ENCODE measurements around the gene DSTN. TPM values are rescaled to one million over a fixed set of nuclear protein-coding genes. Genes with fewer than 3 reads are reported as not detected.

DSTN gene
- total and polyA plus RNA-seq, 2 experiments from 2014 or later, result 162 to 459 TPM

DNA sequence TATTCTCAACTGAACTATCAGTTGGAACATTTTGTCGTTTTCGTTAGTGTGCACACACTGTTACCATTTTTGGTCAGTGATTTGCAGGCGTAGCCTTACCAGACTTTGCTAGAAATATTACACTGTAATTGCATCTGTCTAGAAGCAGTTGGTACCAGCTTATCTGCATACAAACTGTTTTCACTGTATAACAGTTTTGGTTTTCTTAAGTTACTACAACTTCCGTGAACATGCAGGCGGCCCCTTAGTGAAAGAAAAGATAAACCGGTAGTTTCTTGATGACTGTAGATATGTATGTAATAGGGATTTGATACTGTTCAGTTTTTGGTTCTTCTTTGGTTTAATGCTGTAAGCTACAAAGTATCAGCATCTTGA, 1.3 kb downstream of the DSTN start:
- ATAC-seq (no peak), DNase-seq (ENCODE audit: low spot score) (no peak)
- peaks cover 70% of the 10 kb centered on the region for H3K79me2 ChIP-seq (replicated peaks; ENCODE audit: insufficient read depth)
- peaks cover 15% of the 10 kb centered on the region for H3K27me3 Mint-ChIP-seq (ENCODE audit: insufficient read depth, low read depth, poor library complexity)
- peaks cover 69% of the 10 kb centered on the region for H3K4me1 ChIP-seq (ENCODE audit: insufficient read depth)
- peaks cover 11% of the 10 kb centered on the region for H3K36me3 Mint-ChIP-seq (ENCODE audit: low read depth)
- no peak overlapping the region for H3K27ac ChIP-seq (ENCODE audit: low read depth)
- H3K27ac Mint-ChIP-seq, result no peak overlapping the region
- H3K4me2 ChIP-seq, result peak overlapping the region; percentile 90
- TF ChIP-seq, protein P1, sequence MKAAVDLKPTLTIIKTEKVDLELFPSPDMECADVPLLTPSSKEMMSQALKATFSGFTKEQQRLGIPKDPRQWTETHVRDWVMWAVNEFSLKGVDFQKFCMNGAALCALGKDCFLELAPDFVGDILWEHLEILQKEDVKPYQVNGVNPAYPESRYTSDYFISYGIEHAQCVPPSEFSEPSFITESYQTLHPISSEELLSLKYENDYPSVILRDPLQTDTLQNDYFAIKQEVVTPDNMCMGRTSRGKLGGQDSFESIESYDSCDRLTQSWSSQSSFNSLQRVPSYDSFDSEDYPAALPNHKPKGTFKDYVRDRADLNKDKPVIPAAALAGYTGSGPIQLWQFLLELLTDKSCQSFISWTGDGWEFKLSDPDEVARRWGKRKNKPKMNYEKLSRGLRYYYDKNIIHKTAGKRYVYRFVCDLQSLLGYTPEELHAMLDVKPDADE (IDR thresholded peaks at IDR 0.05), result no peak
- TF ChIP-seq ZNF331 (CRISPR knock-in tag; IDR thresholded peaks at IDR 0.05; ENCODE audit: low read depth) (no peak), ZNF114 (CRISPR knock-in tag; IDR thresholded peaks at IDR 0.05) (no peak), JUNB (IDR thresholded peaks at IDR 0.05; ENCODE audit: unreplicated experiment) (no peak), CREB1 (CRISPR knock-in tag; IDR thresholded peaks at IDR 0.05; ENCODE audit: low read depth) (no peak), POLR2AphosphoS5 (IDR thresholded peaks at IDR 0.05; ENCODE audit: low read depth) (no peak), REST (IDR thresholded peaks at IDR 0.05; ENCODE audit: unreplicated experiment) (no peak), EZH2phosphoT487 (IDR thresholded peaks at IDR 0.05; ENCODE audit: unreplicated experiment) (no peak), EZH2 (IDR thresholded peaks at IDR 0.05; ENCODE audit: low read depth, unreplicated experiment) (no peak), STAT1 (IDR thresholded peaks at IDR 0.05; ENCODE audit: unreplicated experiment) (no peak), NANOG (IDR thresholded peaks at IDR 0.05; ENCODE audit: borderline replicate concordance) (no peak)
- TF ChIP-seq, protein P2, sequence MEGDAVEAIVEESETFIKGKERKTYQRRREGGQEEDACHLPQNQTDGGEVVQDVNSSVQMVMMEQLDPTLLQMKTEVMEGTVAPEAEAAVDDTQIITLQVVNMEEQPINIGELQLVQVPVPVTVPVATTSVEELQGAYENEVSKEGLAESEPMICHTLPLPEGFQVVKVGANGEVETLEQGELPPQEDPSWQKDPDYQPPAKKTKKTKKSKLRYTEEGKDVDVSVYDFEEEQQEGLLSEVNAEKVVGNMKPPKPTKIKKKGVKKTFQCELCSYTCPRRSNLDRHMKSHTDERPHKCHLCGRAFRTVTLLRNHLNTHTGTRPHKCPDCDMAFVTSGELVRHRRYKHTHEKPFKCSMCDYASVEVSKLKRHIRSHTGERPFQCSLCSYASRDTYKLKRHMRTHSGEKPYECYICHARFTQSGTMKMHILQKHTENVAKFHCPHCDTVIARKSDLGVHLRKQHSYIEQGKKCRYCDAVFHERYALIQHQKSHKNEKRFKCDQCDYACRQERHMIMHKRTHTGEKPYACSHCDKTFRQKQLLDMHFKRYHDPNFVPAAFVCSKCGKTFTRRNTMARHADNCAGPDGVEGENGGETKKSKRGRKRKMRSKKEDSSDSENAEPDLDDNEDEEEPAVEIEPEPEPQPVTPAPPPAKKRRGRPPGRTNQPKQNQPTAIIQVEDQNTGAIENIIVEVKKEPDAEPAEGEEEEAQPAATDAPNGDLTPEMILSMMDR (conservative IDR thresholded peaks at IDR 0.05; ENCODE audit: low read depth in 2 of 2), result no peak
- TF ChIP-seq, protein P3, sequence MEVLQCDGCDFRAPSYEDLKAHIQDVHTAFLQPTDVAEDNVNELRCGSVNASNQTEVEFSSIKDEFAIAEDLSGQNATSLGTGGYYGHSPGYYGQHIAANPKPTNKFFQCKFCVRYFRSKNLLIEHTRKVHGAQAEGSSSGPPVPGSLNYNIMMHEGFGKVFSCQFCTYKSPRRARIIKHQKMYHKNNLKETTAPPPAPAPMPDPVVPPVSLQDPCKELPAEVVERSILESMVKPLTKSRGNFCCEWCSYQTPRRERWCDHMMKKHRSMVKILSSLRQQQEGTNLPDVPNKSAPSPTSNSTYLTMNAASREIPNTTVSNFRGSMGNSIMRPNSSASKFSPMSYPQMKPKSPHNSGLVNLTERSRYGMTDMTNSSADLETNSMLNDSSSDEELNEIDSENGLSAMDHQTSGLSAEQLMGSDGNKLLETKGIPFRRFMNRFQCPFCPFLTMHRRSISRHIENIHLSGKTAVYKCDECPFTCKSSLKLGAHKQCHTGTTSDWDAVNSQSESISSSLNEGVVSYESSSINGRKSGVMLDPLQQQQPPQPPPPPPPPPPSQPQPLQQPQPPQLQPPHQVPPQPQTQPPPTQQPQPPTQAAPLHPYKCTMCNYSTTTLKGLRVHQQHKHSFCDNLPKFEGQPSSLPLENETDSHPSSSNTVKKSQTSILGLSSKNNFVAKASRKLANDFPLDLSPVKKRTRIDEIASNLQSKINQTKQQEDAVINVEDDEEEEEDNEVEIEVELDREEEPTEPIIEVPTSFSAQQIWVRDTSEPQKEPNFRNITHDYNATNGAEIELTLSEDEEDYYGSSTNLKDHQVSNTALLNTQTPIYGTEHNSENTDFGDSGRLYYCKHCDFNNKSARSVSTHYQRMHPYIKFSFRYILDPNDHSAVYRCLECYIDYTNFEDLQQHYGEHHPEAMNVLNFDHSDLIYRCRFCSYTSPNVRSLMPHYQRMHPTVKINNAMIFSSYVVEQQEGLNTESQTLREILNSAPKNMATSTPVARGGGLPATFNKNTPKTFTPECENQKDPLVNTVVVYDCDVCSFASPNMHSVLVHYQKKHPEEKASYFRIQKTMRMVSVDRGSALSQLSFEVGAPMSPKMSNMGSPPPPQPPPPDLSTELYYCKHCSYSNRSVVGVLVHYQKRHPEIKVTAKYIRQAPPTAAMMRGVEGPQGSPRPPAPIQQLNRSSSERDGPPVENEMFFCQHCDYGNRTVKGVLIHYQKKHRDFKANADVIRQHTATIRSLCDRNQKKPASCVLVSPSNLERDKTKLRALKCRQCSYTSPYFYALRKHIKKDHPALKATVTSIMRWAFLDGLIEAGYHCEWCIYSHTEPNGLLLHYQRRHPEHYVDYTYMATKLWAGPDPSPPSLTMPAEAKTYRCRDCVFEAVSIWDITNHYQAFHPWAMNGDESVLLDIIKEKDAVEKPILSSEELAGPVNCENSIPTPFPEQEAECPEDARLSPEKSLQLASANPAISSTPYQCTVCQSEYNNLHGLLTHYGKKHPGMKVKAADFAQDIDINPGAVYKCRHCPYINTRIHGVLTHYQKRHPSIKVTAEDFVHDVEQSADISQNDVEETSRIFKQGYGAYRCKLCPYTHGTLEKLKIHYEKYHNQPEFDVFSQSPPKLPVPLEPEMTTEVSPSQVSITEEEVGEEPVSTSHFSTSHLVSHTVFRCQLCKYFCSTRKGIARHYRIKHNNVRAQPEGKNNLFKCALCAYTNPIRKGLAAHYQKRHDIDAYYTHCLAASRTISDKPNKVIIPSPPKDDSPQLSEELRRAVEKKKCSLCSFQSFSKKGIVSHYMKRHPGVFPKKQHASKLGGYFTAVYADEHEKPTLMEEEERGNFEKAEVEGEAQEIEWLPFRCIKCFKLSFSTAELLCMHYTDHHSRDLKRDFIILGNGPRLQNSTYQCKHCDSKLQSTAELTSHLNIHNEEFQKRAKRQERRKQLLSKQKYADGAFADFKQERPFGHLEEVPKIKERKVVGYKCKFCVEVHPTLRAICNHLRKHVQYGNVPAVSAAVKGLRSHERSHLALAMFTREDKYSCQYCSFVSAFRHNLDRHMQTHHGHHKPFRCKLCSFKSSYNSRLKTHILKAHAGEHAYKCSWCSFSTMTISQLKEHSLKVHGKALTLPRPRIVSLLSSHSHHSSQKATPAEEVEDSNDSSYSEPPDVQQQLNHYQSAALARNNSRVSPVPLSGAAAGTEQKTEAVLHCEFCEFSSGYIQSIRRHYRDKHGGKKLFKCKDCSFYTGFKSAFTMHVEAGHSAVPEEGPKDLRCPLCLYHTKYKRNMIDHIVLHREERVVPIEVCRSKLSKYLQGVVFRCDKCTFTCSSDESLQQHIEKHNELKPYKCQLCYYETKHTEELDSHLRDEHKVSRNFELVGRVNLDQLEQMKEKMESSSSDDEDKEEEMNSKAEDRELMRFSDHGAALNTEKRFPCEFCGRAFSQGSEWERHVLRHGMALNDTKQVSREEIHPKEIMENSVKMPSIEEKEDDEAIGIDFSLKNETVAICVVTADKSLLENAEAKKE (CRISPR knock-in tag; IDR thresholded peaks at IDR 0.05), result no peak
- peaks cover 55% of the 10 kb centered on the region for H3K4me1 Mint-ChIP-seq
- H3K27me3 ChIP-seq (ENCODE audit: insufficient read depth), result no peaks in the 10 kb centered on the region
- H3K4me3 ChIP-seq, result peak overlapping the region; percentile 77
- H4K20me1 ChIP-seq (replicated peaks; ENCODE audit: insufficient read depth), result peaks cover 3% of the 10 kb centered on the region; the same call in 1 of the 2 replicates
- no peak overlapping the region for H2AFZ ChIP-seq
- H3K36me3 ChIP-seq (ENCODE audit: insufficient read depth), result no peaks in the 10 kb centered on the region
- H3K4me3 Mint-ChIP-seq, result peak overlapping the region; percentile 86
- no peaks in the 10 kb centered on the region for H3K9me2 ChIP-seq (ENCODE audit: insufficient read depth)
- H3K9me3 Mint-ChIP-seq, result no peaks in the 10 kb centered on the region
- peaks cover 9% of the 10 kb centered on the region for H3F3A ChIP-seq (replicated peaks; ENCODE audit: low read depth)

Measured in GM23338 (cell line).